ENCODE data around the gene CTNNA3.

The CTNNA3 gene

DNA sequence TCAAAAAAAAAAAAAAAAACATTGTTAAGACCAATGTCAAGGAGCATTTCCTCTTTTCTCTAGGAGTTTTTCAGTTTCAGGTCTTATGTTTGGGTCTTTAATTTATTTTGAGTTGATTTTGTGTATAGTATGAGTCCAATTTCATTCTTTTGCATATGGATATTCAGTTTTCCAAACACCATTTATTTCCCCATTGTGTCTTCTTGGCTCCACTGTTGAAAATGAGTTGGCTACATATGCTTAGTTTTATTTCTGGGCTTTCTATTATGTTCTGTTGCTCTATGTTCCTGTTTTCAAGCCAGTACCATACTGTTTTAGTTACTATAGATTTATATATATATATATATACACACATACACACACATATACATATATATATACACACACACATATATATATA is 1506.7 kb downstream of the CTNNA3 start:
- DNase-seq, result no peak

DNA sequence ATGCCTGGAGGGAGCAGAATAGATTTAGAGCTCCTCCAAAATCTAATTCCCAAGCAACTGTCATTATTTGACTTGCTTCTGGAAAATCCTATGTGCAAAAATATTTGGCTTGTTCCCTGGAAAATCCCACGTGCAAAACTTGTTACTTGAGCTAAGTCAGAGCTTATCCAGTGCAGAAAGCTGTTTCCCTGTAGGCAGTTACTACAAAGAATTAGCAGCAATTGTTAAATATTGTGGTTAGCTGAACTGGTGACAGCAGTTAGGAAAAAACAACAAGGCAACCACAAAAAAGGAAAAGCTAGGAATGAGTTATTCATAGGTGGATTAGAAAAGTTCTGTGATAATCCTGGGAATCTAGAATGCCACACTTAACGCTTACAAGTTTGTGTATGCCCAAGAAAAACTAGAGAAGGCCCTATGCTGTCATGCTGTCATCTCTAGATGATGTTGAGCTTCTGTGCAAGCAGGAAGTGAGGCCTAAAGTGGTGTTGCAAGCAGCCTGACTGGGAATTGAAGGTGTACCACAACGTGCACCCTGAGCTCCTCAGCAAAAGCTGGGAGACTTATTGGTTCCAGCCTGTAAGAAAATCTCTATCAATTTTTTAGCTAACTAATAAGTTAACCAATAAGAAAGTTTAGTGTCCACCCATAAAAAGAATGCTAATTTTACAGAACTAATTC is 1508.8 kb downstream of the CTNNA3 start:
- DNase-seq, result peak in 1 of 5 experiments; percentile 37

DNA sequence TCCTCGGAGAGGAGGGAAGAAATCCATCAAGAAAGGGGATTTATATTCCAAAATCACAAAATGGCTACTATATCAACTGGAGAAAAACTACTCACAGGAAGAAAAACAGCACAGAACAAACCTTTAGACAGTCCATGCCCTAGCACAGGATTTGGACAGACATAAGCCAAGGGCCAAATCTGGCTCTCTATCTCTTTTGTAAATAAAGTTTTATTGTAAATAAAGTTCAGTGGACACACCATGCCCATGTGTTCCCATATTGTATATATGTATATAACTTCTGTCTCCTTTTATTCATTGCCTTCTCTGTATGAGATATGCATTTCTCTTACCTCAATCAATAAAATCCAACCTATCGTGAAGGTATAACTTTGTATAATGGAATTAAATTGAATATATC is 1513.0 kb downstream of the CTNNA3 start:
- DNase-seq, result no peak

DNA sequence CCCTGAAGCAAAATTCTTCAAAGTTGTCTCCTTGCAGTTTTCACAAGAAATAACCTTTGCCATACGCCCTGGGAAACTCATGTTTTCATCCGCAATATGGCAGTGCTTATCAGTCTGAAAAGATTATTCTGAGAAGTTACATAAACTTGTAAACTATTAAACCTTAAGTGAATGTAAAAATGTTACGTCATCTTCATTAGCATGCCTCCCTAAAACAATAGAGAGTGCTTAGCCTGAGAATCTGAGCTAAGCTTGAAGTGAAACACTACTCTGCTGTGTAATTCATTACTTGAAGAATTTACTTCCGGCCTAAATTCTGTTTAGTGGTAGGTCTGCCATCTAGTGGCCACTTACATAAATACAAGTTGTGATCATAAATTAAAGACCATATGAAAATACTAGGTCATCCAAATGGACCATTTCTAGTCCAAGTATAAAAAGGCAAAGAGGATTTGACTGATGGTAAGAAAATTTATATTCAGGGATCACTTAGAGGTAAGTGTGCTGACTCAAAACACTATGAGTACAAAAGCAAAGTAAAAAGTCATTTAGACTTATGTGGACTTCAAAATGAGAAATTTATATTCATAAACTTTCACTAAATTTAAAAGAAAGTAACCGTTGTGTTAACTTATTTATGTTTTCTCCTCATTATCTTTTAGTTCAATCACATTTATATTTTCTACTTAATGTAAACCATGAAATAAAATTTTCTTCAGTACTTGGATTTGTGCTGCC is 1515.2 kb downstream of the CTNNA3 start:
- DNase-seq, result peak in 1 of 5 experiments; percentile 61

DNA sequence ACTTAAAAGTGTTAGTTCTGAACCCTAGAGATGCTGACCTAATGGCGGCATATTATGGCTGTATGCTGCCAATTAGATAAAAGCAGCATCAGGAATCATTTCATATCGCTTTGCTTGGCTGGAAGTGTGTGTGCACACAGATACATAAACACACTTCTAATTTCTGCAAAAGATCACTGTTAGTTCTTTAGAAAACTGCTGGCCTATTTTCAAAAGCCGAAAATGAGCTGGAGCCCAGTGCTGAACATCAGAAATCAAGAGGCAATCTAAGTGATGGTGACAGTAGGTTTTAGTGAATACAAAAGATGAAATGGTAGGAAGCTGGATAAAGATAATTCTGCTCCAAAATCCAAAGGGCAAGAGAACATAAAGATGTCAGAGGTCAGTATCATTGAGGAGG is 1516.0 kb downstream of the CTNNA3 start:
- DNase-seq, result no peak

DNA sequence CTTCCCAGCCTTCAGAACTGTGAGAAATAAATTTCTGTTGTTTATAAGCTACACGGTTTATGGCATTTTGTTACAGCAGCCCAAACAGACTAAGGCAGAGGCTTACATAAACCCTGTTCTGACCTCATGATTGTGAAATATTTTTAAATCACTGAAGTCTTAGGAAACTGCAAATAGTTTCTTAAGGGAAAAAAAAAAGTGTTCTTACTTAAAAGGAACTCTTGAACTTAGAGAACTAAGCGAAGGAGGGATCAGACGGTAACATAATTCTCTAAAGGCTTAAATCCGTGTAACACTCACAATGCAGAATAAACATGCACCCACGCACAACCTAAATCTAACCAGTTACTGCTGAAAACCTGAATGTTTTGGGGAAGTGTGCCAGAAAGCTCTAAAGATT is 1519.2 kb downstream of the CTNNA3 start:
- DNase-seq, result no peak

DNA sequence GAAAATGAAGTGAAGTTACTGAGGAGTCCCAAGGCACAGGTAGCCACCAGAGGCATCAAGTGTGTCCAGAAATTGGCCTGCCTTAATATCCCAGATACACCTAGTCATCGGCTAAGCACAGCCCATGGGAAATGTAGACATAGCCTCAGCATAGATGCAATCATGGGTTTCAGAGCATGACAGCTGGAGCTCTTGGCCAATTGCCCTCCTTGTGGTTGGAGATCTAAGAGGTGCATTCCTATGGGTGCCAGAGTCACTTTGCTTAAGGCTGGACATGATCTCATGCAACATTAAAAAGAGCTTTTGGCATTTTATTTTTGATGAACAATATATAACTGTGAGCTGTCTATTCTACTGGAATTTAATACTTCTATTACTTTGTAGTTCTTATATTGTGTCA is 1528.2 kb downstream of the CTNNA3 start:
- no peak for DNase-seq

DNA sequence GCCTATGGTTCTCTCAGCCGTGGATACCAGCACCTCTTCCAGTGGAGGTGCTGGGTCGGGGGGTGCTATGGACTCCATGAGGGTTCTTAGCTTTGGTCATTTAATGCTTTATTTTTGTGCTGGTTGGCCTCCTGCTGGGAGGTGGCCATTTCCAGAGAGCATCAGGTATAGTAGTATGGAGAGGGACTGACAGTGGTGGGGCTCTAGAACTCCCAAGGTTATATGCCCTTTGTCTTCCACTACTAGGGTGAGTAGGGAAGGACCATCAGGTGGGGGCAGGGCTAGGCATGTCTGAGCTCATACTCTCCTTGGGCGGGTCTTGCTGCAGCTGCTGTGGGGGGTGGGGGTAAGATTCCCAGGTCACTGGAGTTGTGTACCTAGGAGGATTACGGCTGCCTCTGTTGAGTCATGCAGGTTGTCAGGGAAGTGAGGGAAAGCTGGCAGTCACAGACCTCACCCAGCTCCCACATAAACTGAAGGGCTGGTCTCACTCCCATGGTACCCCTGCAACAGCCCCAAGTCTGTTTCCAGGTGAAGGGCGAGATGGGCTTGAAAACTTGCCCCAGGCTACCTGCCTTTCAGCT is 1533.3 kb downstream of the CTNNA3 start:
- no peak for DNase-seq

DNA sequence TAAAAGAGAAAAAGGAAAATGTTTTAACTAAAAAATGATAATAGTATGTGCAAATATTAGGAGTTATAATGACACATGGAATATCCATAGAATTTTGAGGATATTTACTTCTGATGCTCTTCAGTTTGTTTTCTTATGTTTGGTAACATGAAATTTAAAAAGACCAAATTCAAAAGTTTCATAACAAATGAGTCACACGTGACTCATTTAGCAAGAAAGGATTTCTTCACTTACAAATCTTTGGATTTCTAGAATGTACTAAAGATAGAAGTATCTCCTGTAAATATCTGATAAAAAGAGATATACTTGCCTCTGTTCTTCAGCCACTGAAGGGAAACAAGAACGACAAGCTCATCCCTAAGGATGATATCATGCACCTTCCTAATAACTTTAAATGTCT is 1544.6 kb downstream of the CTNNA3 start:
- DNase-seq, result no peak

DNA sequence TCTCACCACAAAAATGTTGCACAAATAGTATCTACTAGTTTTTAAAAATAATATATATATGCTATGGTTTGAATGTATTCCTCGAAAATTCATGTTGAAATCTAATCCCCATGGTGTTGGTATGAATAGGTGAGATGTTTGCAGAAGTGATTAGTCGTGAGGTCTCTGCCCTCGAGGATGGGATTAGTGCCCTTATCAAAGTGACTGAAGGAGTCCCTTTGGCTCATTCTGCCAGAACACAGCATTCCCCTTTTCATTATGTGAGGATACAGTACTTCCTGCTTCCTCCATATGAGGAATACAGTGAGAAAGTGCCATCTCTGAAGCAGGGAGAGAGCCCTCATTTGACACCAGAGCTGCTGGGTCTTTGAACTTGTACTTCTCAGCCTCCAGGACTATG is 1547.7 kb downstream of the CTNNA3 start:
- DNase-seq, result no peak

DNA sequence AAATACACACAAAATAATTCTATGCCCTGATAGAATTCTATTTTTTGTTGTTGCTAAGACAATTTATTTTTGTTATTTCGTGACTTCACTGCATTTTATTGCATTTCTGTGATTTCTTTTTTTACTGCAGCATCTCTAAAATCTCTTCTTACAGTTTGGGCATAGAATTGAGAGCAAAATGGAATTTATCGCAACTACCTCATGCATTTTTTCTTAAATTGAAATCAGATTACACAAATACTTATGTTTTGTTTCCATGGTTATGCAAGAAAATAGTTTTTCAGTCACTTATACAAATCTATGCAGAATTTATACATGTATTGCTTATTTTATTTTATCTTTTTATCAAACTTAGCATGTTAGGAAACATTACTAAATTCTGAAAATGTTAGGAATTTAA is 1552.0 kb downstream of the CTNNA3 start:
- no peak for DNase-seq

DNA sequence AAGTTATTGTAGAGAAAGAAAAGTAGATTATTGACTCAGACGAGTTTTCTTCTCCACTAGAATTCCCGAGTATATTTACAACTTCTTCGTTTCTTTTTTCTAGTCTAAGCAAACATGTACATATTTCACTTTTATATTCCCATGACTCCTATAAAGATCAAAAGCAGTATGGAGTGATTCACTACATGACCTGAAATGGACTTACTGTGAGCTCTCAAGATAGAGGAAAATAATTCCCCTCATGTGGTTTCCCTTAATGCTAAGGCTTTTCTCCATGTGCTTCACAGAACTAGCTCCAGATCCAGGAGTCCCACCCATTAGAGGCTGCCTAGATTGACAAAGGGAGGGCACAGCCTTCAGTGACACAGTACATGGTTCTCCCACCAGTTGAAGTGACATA is 1593.2 kb downstream of the CTNNA3 start:
- DNase-seq, result no peak

DNA sequence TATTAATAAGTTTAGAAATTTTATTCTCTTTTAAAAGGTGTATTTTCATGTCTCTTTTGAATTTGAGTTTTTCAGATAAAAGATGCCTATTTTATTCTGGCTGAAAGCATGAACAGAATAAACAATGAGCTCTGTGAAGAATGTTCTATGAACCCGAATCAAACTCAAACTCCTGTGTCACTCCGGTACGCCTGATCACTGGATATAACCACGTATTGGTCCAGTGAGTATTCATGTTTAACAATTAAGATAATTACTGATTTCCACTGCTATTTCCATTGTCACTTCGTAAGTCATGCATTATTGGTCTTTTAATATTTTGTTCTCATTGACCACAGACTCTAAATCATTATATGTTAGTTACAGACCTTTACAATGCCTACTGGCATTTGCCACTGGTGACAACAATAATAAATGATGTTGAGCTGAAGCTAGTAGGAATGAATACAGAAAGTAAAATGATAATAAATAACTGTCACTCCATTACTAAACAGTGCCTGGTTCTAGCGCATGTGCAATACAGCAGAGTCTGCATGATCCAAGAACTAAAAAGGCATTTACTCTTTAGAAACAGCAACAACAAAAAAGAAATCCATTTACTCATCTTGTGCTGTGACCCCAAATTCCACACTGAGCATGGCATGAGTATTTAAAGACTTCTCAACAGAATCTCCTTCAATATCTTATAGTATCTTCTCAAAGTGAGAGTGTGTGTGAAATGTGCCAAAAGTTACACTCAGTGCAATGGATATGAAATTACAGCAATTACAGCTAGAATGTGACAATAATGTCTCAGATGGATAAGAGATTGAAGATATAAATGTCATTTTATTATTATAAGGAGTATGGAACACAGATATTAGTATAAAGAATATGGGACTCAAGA is 1597.2 kb downstream of the CTNNA3 start:
- no peak for DNase-seq

DNA sequence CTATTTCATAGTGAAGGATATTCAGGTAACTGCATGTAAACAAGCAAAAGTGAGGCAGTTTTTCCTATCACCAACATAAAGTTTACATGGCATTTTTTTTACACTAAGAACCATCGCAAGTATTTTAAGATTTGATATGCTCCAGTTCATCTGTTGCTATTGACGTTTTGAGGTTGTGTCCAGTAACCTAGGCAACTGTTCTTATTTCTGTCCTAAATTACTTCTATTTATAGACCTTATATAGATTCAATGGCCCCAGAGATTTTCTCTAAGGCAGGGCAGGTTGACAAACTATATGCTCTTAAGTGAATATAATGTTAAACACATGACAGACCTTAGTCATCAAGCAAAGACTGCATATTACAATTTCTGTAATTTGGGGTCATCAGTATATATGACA is 1600.4 kb downstream of the CTNNA3 start:
- no peak for DNase-seq

DNA sequence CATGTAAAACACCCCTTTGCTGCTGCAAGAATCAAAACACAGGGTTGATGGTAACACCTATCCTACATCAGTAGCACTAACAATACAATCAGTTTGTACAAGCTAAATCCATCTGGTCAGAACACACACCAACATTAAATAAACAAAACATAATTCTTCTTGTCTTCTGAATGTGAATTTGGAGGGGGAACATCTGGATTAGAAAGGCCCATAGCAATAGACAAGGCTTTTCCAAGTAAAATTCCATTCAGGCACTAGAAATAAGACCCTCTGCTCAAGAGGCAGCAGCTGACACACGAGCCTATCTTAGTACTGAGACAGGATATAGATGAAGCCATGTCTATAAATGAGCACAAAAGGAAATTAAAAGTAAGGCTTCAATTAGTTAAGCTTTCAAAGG is 1610.1 kb downstream of the CTNNA3 start:
- no peak for DNase-seq

DNA sequence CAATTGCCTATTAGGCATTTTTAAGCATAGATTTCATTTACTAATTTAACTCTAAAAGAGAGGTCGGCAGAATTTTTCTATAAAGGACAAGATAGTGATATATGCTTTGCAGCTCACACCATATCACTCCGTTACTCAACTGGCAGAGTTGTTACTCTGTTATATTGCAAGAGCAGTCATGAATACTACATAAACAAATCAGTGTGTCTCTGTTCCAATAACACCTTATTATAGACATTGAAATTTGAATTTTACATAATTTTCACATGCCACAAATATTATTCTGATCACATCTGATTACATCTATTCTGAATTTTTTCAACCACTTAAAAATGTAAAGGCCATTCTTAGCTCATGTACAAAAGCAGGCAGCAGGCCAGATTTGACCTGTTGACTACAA is 1624.1 kb downstream of the CTNNA3 start:
- DNase-seq, result no peak

DNA sequence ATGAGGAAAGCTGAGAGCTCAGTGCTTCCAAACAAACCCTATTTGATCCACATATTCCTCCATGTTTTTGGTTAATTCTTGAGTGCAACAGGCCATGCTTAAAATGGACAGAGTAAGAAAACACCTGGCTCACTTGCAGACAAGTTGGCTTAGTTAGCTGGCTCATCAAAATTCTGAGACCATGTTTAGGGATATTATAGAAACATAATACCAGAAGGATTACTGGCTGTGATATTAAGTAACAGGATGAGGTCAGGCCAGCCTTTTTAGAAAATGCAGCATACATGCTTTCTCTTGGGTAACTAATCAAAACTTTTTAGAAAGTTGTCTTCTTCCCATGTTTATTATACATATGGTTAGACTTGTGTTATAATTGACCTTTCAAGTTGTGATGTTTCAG is 1637.4 kb downstream of the CTNNA3 start:
- DNase-seq, result no peak

DNA sequence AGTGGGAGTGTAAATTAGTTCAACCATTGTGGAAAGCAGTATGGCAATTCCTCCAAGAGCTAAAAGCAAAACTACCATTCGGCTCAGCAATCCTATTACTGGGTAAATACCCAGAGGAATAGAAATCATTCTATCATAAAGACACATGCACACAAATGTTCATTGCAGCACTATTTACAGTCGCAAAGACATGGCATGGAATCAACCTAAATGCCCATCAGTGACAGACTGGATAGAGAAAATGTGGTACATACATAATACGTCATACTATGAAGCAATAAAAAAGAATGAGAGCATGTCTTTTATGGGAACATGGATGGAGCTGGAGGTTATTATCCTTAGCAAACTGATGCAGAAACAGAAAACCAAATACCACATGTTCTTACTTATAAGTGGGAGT is 1646.7 kb downstream of the CTNNA3 start:
- DNase-seq, result no peak

DNA sequence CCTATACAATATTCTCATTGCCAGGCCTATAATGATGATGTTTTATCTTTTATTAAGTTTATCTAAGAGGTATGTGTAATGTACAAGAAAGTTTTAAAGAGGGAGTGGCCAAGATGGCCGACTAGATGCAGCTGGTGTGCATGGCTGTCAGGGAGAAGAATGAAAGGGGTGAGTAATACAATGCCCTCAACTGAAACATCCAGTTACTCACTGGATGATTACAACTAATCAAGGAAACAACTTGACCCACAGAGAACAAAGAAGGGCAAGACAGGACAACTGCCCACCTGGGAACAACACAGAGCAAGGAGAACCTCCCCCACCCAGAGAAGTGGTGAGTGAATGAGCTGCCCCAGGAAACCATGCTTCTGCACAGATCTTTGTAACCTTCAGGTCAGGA is 1650.1 kb downstream of the CTNNA3 start:
- DNase-seq, result no peak

DNA sequence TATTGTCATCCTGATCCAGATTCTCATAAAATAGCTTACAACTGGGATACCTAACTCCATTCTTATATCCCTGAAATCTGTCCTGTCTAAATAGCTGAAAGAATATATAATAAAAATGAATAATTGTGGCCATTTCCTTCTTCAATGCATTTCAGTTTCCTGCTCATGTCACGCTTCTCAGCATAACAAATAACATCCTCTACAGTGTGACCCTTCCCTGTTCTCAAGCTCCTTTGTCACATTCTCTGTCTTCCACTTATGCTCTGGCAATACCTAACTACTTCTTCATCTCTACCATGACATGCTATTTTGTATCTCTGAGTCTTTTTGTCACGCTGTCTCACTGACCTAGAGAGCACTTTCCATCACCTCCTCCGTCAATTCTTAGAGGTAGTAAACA is 1654.2 kb downstream of the CTNNA3 start:
- no peak for DNase-seq

DNA sequence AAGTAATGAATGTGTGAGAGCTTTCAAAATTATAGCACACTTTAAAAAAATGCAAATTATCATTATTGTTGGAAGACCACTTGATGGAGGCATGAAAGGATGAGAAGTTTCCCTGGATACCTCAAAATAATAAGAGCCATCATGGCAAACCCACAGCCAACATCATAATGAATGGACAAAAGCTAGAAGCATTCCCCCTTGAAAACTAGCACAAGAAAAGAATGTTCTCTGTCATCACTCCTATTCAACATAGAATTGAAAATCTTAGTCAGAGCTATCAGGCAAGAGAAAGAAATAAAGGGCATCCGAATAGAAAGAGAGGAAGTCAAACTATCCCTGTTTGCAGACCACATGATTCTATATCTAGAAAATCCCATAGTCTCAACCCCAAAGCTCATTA is 1657.4 kb downstream of the CTNNA3 start:
- no peak for DNase-seq

DNA sequence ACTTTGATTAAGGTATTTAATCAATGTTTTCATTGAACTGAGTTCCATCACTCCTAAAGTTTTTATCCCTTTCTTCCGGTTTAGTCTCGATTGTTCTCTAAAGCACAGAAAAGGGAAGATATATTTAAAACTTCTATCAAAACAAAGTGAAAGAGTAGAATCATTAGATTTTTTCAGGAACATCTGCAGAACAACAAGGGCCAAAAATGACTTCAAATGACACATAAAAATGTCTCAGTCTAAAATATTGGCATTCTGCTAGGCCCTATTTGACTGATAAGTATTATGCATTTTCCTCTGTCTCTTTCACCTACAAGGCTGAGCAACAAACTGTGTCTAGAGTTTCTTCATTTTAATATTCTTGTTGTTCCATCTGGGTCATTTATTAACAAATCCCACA is 1669.7 kb downstream of the CTNNA3 start:
- DNase-seq, result no peak

DNA sequence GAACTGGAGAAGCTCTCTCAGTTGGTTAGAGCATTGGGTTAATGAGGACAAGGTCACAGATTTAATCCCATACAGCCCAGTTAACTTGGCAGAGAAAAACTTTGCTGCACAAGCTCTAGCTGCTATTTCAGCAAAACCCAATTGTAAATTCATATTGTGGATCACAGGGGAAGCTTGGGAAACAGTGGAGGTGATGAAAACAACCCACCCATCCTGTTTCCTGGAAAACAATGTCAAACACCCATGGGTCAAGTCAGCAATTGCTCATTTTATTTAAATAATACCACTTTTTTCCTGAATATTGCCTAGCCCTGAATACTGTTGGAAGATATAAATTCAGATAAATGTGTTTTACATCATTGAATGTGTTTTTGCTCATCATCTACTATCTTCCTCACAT is 1670.8 kb downstream of the CTNNA3 start:
- no peak for DNase-seq

All from T-helper 2 cell (primary cell).